Endothelial cell of umbilical vein (primary cell): Measurements from ENCODE around the gene NAE1. TPM values are rescaled to one million over a fixed set of nuclear protein-coding genes. Genes with fewer than 3 reads are reported as not detected.

ENCODE experiments used
- BruUV-seq: library from RNA; stranded (reverse); fragments of 400-500 nt; replicated peaks from 2 replicates; lab custom pipeline; 2021; lab: Mats Ljungman, UMichigan
- CTCF ChIA-PET: fragments of 300-600, 350-600 bp; sonication (Branson Sonifier 250); formaldehyde crosslinking; loops from one replicate; lab custom pipeline; 2021; ENCODE audit warnings: antibody characterized with exemption, inconsistent platforms; lab: Charles Lee
- POLR2A ChIA-PET: fragments of 300-600, 350-600 bp; sonication (Branson Sonifier 250); formaldehyde crosslinking; loops from one replicate; lab custom pipeline; 2021; ENCODE audit warnings: antibody characterized with exemption, inconsistent platforms; lab: Charles Lee
- DNase-seq: peaks from one replicate; pipeline ENCODE4 v3.0.0-alpha.2; 2011; ENCODE audit warnings: low read depth, low spot score
- FAIRE-seq: peaks from 2 replicates; lab custom pipeline; 2011; peaks lifted over from hg19 to GRCh38; lab: Jason Lieb, UNC
- H2AFZ ChIP-seq: 2 replicates; pipeline ENCODE4 v1.6.0; 2012; ENCODE audit warnings: low read depth, low read length, control low read depth, inconsistent platforms
- H3K27ac ChIP-seq: 2 replicates; pipeline ENCODE4 v1.5.1; 2011; ENCODE audit warnings: low read depth, mild to moderate bottlenecking, control low read depth, low read length, moderate library complexity; ENCODE audit not compliant: insufficient read depth
- H3K27me3 ChIP-seq, 2 experiments: 2 replicates each; pipeline versions ENCODE4 v1.6.0 to v1.6.1; 2011; ENCODE audit warnings: low read length in 2 of 2, mixed read lengths in 1 of 2; ENCODE audit not compliant: control insufficient read depth in 2 of 2, insufficient read depth in 2 of 2
- H3K36me3 ChIP-seq, 2 experiments: 2 replicates in 1 of 2; 3 replicates in 1 of 2; pipeline ENCODE4 v1.5.1; 2011; ENCODE audit warnings: low read length in 2 of 2, mild to moderate bottlenecking in 1 of 2, moderate library complexity in 1 of 2; ENCODE audit not compliant: control insufficient read depth in 2 of 2, insufficient read depth in 2 of 2; ENCODE audit errors: extremely low read depth in 1 of 2
- H3K4me1 ChIP-seq: 3 replicates; pipeline ENCODE4 v1.5.1; 2011; ENCODE audit warnings: mild to moderate bottlenecking, low read length; ENCODE audit not compliant: control insufficient read depth, insufficient read depth; ENCODE audit errors: extremely low read depth
- H3K4me2 ChIP-seq: 2 replicates; pipeline ENCODE4 v1.6.1; 2011; ENCODE audit warnings: low read length, control low read depth, mixed read lengths; ENCODE audit not compliant: insufficient read depth
- H3K4me3 ChIP-seq, 3 experiments: fragments of 200-600 bp in 1 of 3; sonication (generic), shearing (Covaris generic) in 1 of 3; replicated peaks in 1 of 3; 2 replicates each; pipeline ENCODE4 v1.5.1; 2011 to 2016; ENCODE audit warnings: control low read depth in 3 of 3, low read length in 3 of 3, mild to moderate bottlenecking in 2 of 3, inconsistent platforms in 1 of 3, low read depth in 1 of 3, moderate library complexity in 1 of 3; ENCODE audit not compliant: insufficient read depth in 1 of 3
- H3K79me2 ChIP-seq: 2 replicates; pipeline ENCODE4 v1.6.0; 2012; ENCODE audit warnings: low read length, inconsistent platforms; ENCODE audit not compliant: control insufficient read depth, insufficient read depth
- H3K9ac ChIP-seq: replicated peaks from 2 replicates; pipeline ENCODE3; 2011; ENCODE audit warnings: low read length, control low read depth; ENCODE audit not compliant: insufficient read depth; ENCODE audit errors: extremely low read depth
- H3K9me1 ChIP-seq: replicated peaks from 3 replicates; pipeline ENCODE4 v1.6.0; 2011; ENCODE audit warnings: mild to moderate bottlenecking, low read length; ENCODE audit not compliant: control insufficient read depth, insufficient read depth; ENCODE audit errors: extremely low read depth
- H3K9me3 ChIP-seq: replicated peaks from 2 replicates; pipeline ENCODE4 v1.5.1; 2012; ENCODE audit warnings: low read length, inconsistent platforms; ENCODE audit not compliant: control insufficient read depth, insufficient read depth
- H4K20me1 ChIP-seq: replicated peaks from 2 replicates; pipeline ENCODE3; 2011; ENCODE audit warnings: mild to moderate bottlenecking, low read length; ENCODE audit not compliant: control insufficient read depth, insufficient read depth; ENCODE audit errors: extremely low read depth
- FOS ChIP-seq: IDR thresholded peaks from 2 replicates; pipeline ENCODE4 v1.6.1; 2011; ENCODE audit warnings: mild to moderate bottlenecking, low read length, moderate library complexity, borderline replicate concordance; ENCODE audit not compliant: insufficient read depth
- GATA2 ChIP-seq: IDR thresholded peaks from 2 replicates; pipeline ENCODE4 v1.7.0; 2011; ENCODE audit warnings: low read depth, mild to moderate bottlenecking, moderate library complexity, mixed read lengths, low read length; ENCODE audit not compliant: insufficient read length, insufficient read depth
- JUN ChIP-seq: IDR thresholded peaks from 2 replicates; pipeline ENCODE4 v1.6.1; 2011; ENCODE audit warnings: borderline replicate concordance, low read depth; ENCODE audit not compliant: insufficient read length, insufficient read depth
- POLR2A ChIP-seq: IDR thresholded peaks from 2 replicates; pipeline ENCODE4 v1.6.1; 2012; ENCODE audit warnings: low read depth, mild to moderate bottlenecking, control low read depth, low read length
- dilution Hi-C: fragments of 300-500 bp; cut with MboI; formaldehyde crosslinking; loops from one replicate; pipeline ENCODE4 v1.15.0; 2019; ENCODE audit warnings: low sequenced_read_pairs; ENCODE audit not compliant: extremely low pct_ligation_motif_present
- intact Hi-C: fragments of 100-400 bp; cut with micrococcal nuclease; formaldehyde crosslinking; loops from one replicate; pipeline ENCODE4 v1.10.0; 2022
- polyA plus RNA-seq, 4 experiments: library from polyadenylated mRNA; depleted of rRNA in 3 of 4; stranded (reverse) in 3 of 4; unstranded in 1 of 4; fragments of >200 nt; gene quantifications; 2 replicates each; pipeline versions ENCODE4 v1.2.1 to v1.2.3, GENCODE V29; 2011 to 2012; ENCODE audit warnings: missing spikeins in 1 of 4
- total RNA-seq: library from RNA; stranded (reverse); gene quantifications from 2 replicates; pipeline ENCODE4 v1.2.3, GENCODE V29; 2021
- TF ChIP-seq, protein P1 (sequence below): IDR thresholded peaks from 2 replicates; pipeline ENCODE4 v1.6.1; 2011; ENCODE audit not compliant: insufficient read depth, insufficient read length
- TF ChIP-seq, protein P2 (sequence below), 2 donors: IDR thresholded peaks; 1 replicate in 1 of 2; 2 replicates in 1 of 2; pipeline ENCODE4 v1.5.1; 2011; ENCODE audit warnings: low read length in 2 of 2, mild to moderate bottlenecking in 2 of 2, moderate library complexity in 2 of 2, control low read depth in 1 of 2, inconsistent platforms in 1 of 2, low read depth in 1 of 2; ENCODE audit not compliant: insufficient read depth in 1 of 2; ENCODE audit errors: extremely low read depth in 1 of 2

The NAE1 gene
- total and polyA plus RNA-seq, 2 donors (not counting 3 experiments of a cell fraction or from before 2014, with no cell fraction given) = 23.6 to 64.3 TPM

DNA sequence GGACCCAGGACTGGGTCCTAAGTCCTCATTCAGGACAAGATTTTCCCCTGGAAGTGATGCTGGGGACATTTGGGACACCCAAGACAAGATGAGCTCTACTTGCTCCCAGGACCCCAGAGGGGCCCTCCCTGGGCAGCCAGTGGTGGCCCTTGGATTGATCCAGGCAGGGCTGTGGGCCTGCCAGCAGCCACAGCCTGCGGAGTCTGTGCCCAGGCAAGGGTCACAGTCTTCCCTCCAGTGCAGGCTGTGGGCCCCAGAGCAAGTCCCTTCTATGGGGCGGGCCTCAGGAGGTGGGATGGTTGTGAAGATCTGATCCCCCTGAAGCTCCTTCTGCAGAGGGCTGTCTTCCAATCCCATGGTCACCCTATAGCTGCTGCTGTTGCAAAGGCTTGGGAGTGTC, 26.0 kb upstream of the NAE1 start:
- no peaks in the 10 kb centered on the region for H3K9me1 ChIP-seq
- no peaks in the 10 kb centered on the region for H3K9me3 ChIP-seq
- intact Hi-C loops = no loop called here
- H3K79me2 ChIP-seq = no peaks in the 10 kb centered on the region
- ChIA-PET POLR2A (no interaction called here), CTCF (interaction anchor here (0.8 to 5.2 kb wide), 7 partner anchors 9 to 206 kb away, joined by 3 to 43 read pairs (median 8); partner anchors contain the start of genes DYNC1LI2 and NAE1)
- no TSS peak for BruUV-seq
- TF ChIP-seq JUN (no peak), GATA2 (no peak), FOS (no peak), POLR2A (no peak)
- TF ChIP-seq, protein P1, sequence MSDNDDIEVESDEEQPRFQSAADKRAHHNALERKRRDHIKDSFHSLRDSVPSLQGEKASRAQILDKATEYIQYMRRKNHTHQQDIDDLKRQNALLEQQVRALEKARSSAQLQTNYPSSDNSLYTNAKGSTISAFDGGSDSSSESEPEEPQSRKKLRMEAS = no peak
- TF ChIP-seq, protein P2, sequence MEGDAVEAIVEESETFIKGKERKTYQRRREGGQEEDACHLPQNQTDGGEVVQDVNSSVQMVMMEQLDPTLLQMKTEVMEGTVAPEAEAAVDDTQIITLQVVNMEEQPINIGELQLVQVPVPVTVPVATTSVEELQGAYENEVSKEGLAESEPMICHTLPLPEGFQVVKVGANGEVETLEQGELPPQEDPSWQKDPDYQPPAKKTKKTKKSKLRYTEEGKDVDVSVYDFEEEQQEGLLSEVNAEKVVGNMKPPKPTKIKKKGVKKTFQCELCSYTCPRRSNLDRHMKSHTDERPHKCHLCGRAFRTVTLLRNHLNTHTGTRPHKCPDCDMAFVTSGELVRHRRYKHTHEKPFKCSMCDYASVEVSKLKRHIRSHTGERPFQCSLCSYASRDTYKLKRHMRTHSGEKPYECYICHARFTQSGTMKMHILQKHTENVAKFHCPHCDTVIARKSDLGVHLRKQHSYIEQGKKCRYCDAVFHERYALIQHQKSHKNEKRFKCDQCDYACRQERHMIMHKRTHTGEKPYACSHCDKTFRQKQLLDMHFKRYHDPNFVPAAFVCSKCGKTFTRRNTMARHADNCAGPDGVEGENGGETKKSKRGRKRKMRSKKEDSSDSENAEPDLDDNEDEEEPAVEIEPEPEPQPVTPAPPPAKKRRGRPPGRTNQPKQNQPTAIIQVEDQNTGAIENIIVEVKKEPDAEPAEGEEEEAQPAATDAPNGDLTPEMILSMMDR (IDR thresholded peaks at IDR 0.05; ENCODE audit: extremely low read depth in 1 of 2, insufficient read depth in 1 of 2, low read depth in 1 of 2, low read length in 2 of 2) = no peak
- H3K36me3 ChIP-seq = no peaks in the 10 kb centered on the region
- H3K9ac ChIP-seq = no peak overlapping the region
- H3K27me3 ChIP-seq = no peaks in the 10 kb centered on the region
- dilution Hi-C loops = no loop called here
- FAIRE-seq (no peak), DNase-seq (no peak)
- H4K20me1 ChIP-seq = no peaks in the 10 kb centered on the region
- no peak overlapping the region for H3K4me3 ChIP-seq
- H3K4me1 ChIP-seq = no peaks in the 10 kb centered on the region
- no peak overlapping the region for H2AFZ ChIP-seq
- no peak overlapping the region for H3K27ac ChIP-seq
- no peak overlapping the region for H3K4me2 ChIP-seq
